Hepatocyte (in vitro differentiated cells): ENCODE results near the gene FAM193B. TPM values are rescaled to one million over a fixed set of nuclear protein-coding genes. Genes with fewer than 3 reads are reported as not detected.

Experiments
- DNase-seq: peaks from one replicate; pipeline ENCODE4 v3.0.0-alpha.2; 2016; ENCODE audit warnings: low spot score
- H2AFZ ChIP-seq: fragments of 200-600 bp; sonication (generic); 2 replicates; pipeline ENCODE4 v1.6.0; 2016; ENCODE audit warnings: antibody characterized with exemption, mild to moderate bottlenecking
- H3K27ac ChIP-seq: fragments of 200-600 bp; sonication (generic); 2 replicates; pipeline ENCODE4 v1.5.1; 2016; ENCODE audit warnings: mild to moderate bottlenecking
- H3K27me3 ChIP-seq: fragments of 200-600 bp; sonication (generic); 2 replicates; pipeline ENCODE4 v1.6.1; 2016
- H3K36me3 ChIP-seq: fragments of 200-600 bp; sonication (generic); replicated peaks from 2 replicates; pipeline ENCODE4 v1.5.1; 2016; ENCODE audit warnings: low read depth; ENCODE audit not compliant: insufficient read depth
- H3K4me1 ChIP-seq: fragments of 200-600 bp; sonication (generic); 2 replicates; pipeline ENCODE4 v1.5.1; 2016; ENCODE audit warnings: mild to moderate bottlenecking, moderate library complexity; ENCODE audit not compliant: insufficient read depth
- H3K4me2 ChIP-seq: fragments of 200-600 bp; sonication (generic); 2 replicates; pipeline ENCODE4 v1.6.0; 2016
- H3K4me3 ChIP-seq: fragments of 200-600 bp; sonication (generic); 2 replicates; pipeline ENCODE4 v1.5.1; 2016; ENCODE audit warnings: mild to moderate bottlenecking
- H3K79me2 ChIP-seq: fragments of 200-600 bp; sonication (generic); 2 replicates; pipeline ENCODE4 v1.6.0; 2017; ENCODE audit warnings: mild to moderate bottlenecking
- H3K9me2 ChIP-seq: fragments of 200-600 bp; sonication (generic); replicated peaks from 2 replicates; pipeline ENCODE4 v1.6.0; 2017; ENCODE audit warnings: mild to moderate bottlenecking; ENCODE audit not compliant: insufficient read depth
- H3K9me3 ChIP-seq: fragments of 200-600 bp; sonication (generic); 2 replicates; pipeline ENCODE4 v1.5.1; 2016; ENCODE audit warnings: low read depth, mild to moderate bottlenecking
- H4K20me1 ChIP-seq: fragments of 200-600 bp; sonication (generic); 2 replicates; pipeline ENCODE4 v1.6.0; 2016; ENCODE audit warnings: mild to moderate bottlenecking; ENCODE audit not compliant: insufficient read depth, poor library complexity, severe bottlenecking
- EZH2 ChIP-seq: fragments of 200-600 bp; sonication (generic); IDR thresholded peaks from 2 replicates; pipeline ENCODE4 v1.6.1; 2016; ENCODE audit warnings: antibody characterized with exemption, mild to moderate bottlenecking, borderline replicate concordance
- EZH2phosphoT487 ChIP-seq: fragments of 200-600 bp; sonication (generic); IDR thresholded peaks from one replicate; pipeline ENCODE4 v1.6.1; 2018; ENCODE audit warnings: antibody characterized with exemption, mild to moderate bottlenecking, low read depth, moderate library complexity; ENCODE audit not compliant: unreplicated experiment, severe bottlenecking
- WGBS: methylation state at CpG from one replicate; pipeline ENCODE4 v1.1.6; 2016; ENCODE audit warnings: low lambda C conversion rate; ENCODE audit errors: missing lambda C conversion rate; 5-methylcytosine and 5-hydroxymethylcytosine counted together
- polyA plus RNA-seq: library from polyadenylated mRNA; unstranded; fragments of >200 nt; fragmentation: Nextera tagmentation; extraction: Ambion mirVana; gene quantifications from 2 replicates; pipeline ENCODE4 v1.2.1, GENCODE V29; 2016
- total RNA-seq: library from RNA; depleted of rRNA; stranded (reverse); fragments of >200 nt; gene quantifications from 2 replicates; pipeline ENCODE4 v1.2.3, GENCODE V29; 2014
- TF ChIP-seq, protein P1 (sequence below): fragments of 200-600 bp; sonication (generic); IDR thresholded peaks from 2 replicates; pipeline ENCODE4 v1.5.1; 2016; ENCODE audit warnings: antibody characterized with exemption, mild to moderate bottlenecking; ENCODE audit not compliant: poor library complexity

The FAM193B gene
- total and polyA plus RNA-seq, 2 experiments from 2014 or later, result 67.6 to 76.1 TPM

DNA sequence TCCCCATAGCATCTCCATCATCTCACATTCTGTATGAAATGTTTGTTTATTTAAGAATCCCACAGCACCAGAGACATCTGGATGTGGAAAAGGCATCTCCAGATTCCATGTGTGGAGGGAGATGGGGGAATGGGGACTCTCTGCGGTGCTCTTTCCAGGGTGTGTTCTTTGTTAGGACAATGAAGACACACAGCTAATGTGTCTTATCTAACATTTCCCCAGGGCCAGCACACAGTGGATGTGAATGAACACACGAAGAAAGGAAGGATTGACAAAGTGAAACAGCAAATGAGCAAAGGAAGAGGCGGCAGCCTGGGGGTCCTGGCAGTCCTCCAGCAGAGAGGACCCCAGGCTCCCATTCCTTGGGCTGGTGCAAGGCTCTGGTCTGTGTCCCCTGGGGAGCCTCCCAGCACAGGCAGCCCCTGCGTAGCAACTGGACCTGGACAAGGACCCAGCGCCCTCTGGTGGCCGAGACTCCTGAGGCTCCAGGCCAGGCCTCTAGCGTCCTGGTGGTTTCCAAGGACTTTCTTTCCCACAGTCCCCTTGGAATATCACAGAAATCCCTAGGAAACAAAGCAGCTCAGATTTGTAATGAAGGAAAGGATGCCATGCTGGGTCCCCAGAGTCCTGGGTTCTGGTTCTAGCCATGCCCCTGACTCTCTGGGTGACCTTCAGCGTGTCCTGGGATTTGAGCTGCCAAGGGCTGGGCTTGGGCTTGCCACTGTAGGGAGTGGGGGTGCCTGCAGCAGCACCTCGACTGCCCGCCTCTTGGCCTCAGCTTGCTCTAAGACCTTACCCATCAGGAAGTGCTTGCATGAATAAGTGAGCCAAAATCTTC, 53.5 kb downstream of the FAM193B start:
- peak; percentile 96 for DNase-seq
- no peak overlapping the region for H2AFZ ChIP-seq

DNA sequence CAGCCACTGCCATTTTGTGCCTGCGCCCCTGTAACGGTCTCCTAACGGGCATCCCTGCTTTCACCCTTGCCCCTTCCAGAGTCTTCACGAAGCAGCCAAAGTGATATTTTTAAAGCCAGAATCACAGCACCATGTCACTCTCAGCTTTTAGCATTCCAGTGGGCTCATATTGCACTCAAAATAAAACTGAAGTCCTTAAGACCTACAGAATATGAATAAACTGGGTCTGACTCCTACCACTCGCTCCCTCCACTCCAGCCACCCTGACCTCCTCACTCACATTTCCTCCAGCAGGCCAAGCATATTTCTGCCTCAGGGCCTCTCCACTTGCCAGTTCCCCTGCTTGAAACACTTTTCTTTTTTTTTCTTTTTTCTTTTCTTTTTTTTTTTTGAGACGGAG, 54.5 kb downstream of the FAM193B start:
- H3K36me3 ChIP-seq, result no peaks in the 10 kb centered on the region
- H3K27me3 ChIP-seq, result no peaks in the 10 kb centered on the region
- H3K4me2 ChIP-seq, result no peak overlapping the region
- H3K9me3 ChIP-seq, result no peaks in the 10 kb centered on the region
- no peaks in the 10 kb centered on the region for H3K9me2 ChIP-seq
- 78% methylated on average over 5 of the region's 6 CpGs for WGBS
- TF ChIP-seq EZH2 (no peak), EZH2phosphoT487 (no peak)
- TF ChIP-seq, protein P1, sequence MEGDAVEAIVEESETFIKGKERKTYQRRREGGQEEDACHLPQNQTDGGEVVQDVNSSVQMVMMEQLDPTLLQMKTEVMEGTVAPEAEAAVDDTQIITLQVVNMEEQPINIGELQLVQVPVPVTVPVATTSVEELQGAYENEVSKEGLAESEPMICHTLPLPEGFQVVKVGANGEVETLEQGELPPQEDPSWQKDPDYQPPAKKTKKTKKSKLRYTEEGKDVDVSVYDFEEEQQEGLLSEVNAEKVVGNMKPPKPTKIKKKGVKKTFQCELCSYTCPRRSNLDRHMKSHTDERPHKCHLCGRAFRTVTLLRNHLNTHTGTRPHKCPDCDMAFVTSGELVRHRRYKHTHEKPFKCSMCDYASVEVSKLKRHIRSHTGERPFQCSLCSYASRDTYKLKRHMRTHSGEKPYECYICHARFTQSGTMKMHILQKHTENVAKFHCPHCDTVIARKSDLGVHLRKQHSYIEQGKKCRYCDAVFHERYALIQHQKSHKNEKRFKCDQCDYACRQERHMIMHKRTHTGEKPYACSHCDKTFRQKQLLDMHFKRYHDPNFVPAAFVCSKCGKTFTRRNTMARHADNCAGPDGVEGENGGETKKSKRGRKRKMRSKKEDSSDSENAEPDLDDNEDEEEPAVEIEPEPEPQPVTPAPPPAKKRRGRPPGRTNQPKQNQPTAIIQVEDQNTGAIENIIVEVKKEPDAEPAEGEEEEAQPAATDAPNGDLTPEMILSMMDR, result no peak
- DNase-seq, result no peak
- H3K27ac ChIP-seq, result no peak overlapping the region
- H3K4me3 ChIP-seq, result no peak overlapping the region
- H2AFZ ChIP-seq, result no peak overlapping the region
- no peaks in the 10 kb centered on the region for H4K20me1 ChIP-seq
- peaks cover 2% of the 10 kb centered on the region for H3K79me2 ChIP-seq
- peaks cover 29% of the 10 kb centered on the region for H3K4me1 ChIP-seq

More for the DNA sequence above, 53.5 kb downstream of the FAM193B start:
- no peak for TF ChIP-seq EZH2phosphoT487
- TF ChIP-seq, protein P1, result peak; percentile 98
- Histone ChIP-seq H3K9me3 (no peaks in the 10 kb centered on the region), H3K27me3 (no peaks in the 10 kb centered on the region), H3K4me2 (no peak overlapping the region), H3K79me2 (peaks cover 2% of the 10 kb centered on the region), H4K20me1 (no peaks in the 10 kb centered on the region), H3K27ac (peak overlapping the region; percentile 2), H3K4me1 (peaks cover 20% of the 10 kb centered on the region), H3K36me3 (no peaks in the 10 kb centered on the region), H3K4me3 (no peak overlapping the region), H3K9me2 (no peaks in the 10 kb centered on the region)
- 25% methylated on average over 10 of the region's 10 CpGs for WGBS

- H3K79me2 ChIP-seq, result peaks cover 15% of the 10 kb centered on the region
- H3K36me3 ChIP-seq, result no peaks in the 10 kb centered on the region
- peaks cover 41% of the 10 kb centered on the region for H3K4me1 ChIP-seq
- DNase-seq, result peak; percentile 69
- TF ChIP-seq EZH2, result no peak
- TF ChIP-seq, protein P1, result no peak
- TF ChIP-seq EZH2phosphoT487, result no peak
- H3K27me3 ChIP-seq, result no peaks in the 10 kb centered on the region
- no peaks in the 10 kb centered on the region for H3K9me3 ChIP-seq
- peak overlapping the region; percentile 45 for H2AFZ ChIP-seq
- peaks cover 8% of the 10 kb centered on the region for H4K20me1 ChIP-seq
- H3K9me2 ChIP-seq, result no peaks in the 10 kb centered on the region
- H3K27ac ChIP-seq, result peak overlapping the region; percentile 44
- peak overlapping the region; percentile 81 for H3K4me2 ChIP-seq
- WGBS, result 12% methylated on average over 44 of the region's 48 CpGs
- H3K4me3 ChIP-seq, result peak overlapping the region; percentile 17
Measured at GRCh38 chr5:177498013-177498787, 56.2 kb downstream of the FAM193B start.
